H9 (cell line): Measurements from ENCODE around the gene AP1B1. TPM values are rescaled to one million over a fixed set of nuclear protein-coding genes. Genes with fewer than 3 reads are reported as not detected.

Experiments used
- DNase-seq: peaks from one replicate; pipeline ENCODE4 v3.0.0-alpha.2; 2017
- H2AFZ ChIP-seq: one replicate; pipeline ENCODE4 v1.6.1; 2013; ENCODE audit warnings: mild to moderate bottlenecking, low read length, control low read depth, moderate library complexity
- H2AK5ac ChIP-seq: 2 replicates; pipeline ENCODE4 v1.6.1; 2013; ENCODE audit warnings: low read length, control low read depth, mixed read lengths; ENCODE audit not compliant: insufficient read length
- H2BK120ac ChIP-seq: one replicate; pipeline ENCODE4 v1.6.1; 2013; ENCODE audit warnings: low read depth, mild to moderate bottlenecking, low read length, control low read depth, inconsistent platforms; ENCODE audit not compliant: poor library complexity, severe bottlenecking
- H2BK12ac ChIP-seq: 2 replicates; pipeline ENCODE4 v1.6.1; 2013; ENCODE audit warnings: low read length, control low read depth, mixed read lengths, low read depth; ENCODE audit not compliant: insufficient read length
- H2BK15ac ChIP-seq: 2 replicates; pipeline ENCODE4 v1.6.1; 2013; ENCODE audit warnings: low read depth, low read length, control low read depth
- H2BK20ac ChIP-seq: one replicate; pipeline ENCODE4 v1.6.1; 2013; ENCODE audit warnings: low read depth, mild to moderate bottlenecking, low read length, control low read depth, inconsistent platforms; ENCODE audit not compliant: poor library complexity, severe bottlenecking
- H2BK5ac ChIP-seq: 2 replicates; pipeline ENCODE4 v1.6.1; 2013; ENCODE audit warnings: low read length, control low read depth, mixed read lengths; ENCODE audit not compliant: insufficient read length
- H3K14ac ChIP-seq: 2 replicates; pipeline ENCODE4 v1.6.1; 2013; ENCODE audit warnings: low read length, control low read depth; ENCODE audit not compliant: insufficient read depth
- H3K18ac ChIP-seq: 2 replicates; pipeline ENCODE4 v1.6.1; 2013; ENCODE audit warnings: low read depth, mild to moderate bottlenecking, mixed read lengths, low read length, control low read depth; ENCODE audit not compliant: insufficient read length
- H3K23ac ChIP-seq: 2 replicates; pipeline ENCODE4 v1.6.1; 2013; ENCODE audit warnings: low read length, control low read depth, mixed read lengths, low read depth; ENCODE audit not compliant: insufficient read length
- H3K23me2 ChIP-seq: 2 replicates; pipeline ENCODE4 v1.6.1; 2013; ENCODE audit warnings: low read depth, mild to moderate bottlenecking, mixed read lengths, low read length, control low read depth; ENCODE audit not compliant: insufficient read length, poor library complexity, severe bottlenecking
- H3K27ac ChIP-seq: 2 replicates; pipeline ENCODE4 v1.5.1; 2013; ENCODE audit warnings: low read length, control low read depth, mixed read lengths, low read depth; ENCODE audit not compliant: insufficient read length
- H3K27me3 ChIP-seq: 2 replicates; pipeline ENCODE4 v1.6.1; 2013; ENCODE audit warnings: low read length, control low read depth, inconsistent platforms; ENCODE audit not compliant: insufficient read depth
- H3K4ac ChIP-seq: 2 replicates; pipeline ENCODE4 v1.6.1; 2013; ENCODE audit warnings: low read depth, mild to moderate bottlenecking, control low read depth, inconsistent platforms, low read length, moderate library complexity
- H3K4me1 ChIP-seq: 2 replicates; pipeline ENCODE4 v1.6.1; 2013; ENCODE audit warnings: low read length, control low read depth, inconsistent platforms; ENCODE audit not compliant: insufficient read depth
- H3K4me2 ChIP-seq: 2 replicates; pipeline ENCODE4 v1.6.1; 2013; ENCODE audit warnings: low read length, control low read depth, mixed read lengths; ENCODE audit not compliant: insufficient read length, insufficient read depth
- H3K56ac ChIP-seq: 2 replicates; pipeline ENCODE4 v1.6.1; 2013; ENCODE audit warnings: low read depth, mild to moderate bottlenecking, mixed read lengths, low read length, control low read depth; ENCODE audit not compliant: insufficient read length
- H3K79me1 ChIP-seq: 2 replicates; pipeline ENCODE4 v1.6.1; 2013; ENCODE audit warnings: low read depth, mild to moderate bottlenecking, moderate library complexity, low read length, control low read depth, inconsistent platforms; ENCODE audit not compliant: insufficient read depth, poor library complexity, severe bottlenecking
- H3K79me2 ChIP-seq: 2 replicates; pipeline ENCODE4 v1.6.1; 2013; ENCODE audit warnings: low read length, control low read depth, inconsistent platforms; ENCODE audit not compliant: insufficient read depth
- H3K9ac ChIP-seq: 2 replicates; pipeline ENCODE4 v1.6.1; 2013; ENCODE audit warnings: low read length, control low read depth, mixed read lengths; ENCODE audit not compliant: insufficient read length; ENCODE audit errors: extremely low read depth
- H3K9me3 ChIP-seq: one replicate; pipeline ENCODE4 v1.6.1; 2013; ENCODE audit warnings: low read depth, low read length, inconsistent platforms; ENCODE audit not compliant: control insufficient read depth
- H3T11ph ChIP-seq: one replicate; pipeline ENCODE4 v1.6.1; 2013; ENCODE audit warnings: mild to moderate bottlenecking, low read length, control low read depth, inconsistent platforms
- H4K20me1 ChIP-seq: one replicate; pipeline ENCODE4 v1.6.1; 2013; ENCODE audit not compliant: control insufficient read depth, insufficient read length, insufficient read depth
- H4K5ac ChIP-seq: 2 replicates; pipeline ENCODE4 v1.6.1; 2013; ENCODE audit warnings: low read depth, mild to moderate bottlenecking, mixed read lengths, low read length, control low read depth; ENCODE audit not compliant: insufficient read length
- H4K8ac ChIP-seq: replicated peaks from 2 replicates; pipeline ENCODE4 v1.6.1; 2013; ENCODE audit warnings: low read length, control low read depth, mixed read lengths, low read depth; ENCODE audit not compliant: insufficient read length
- H4K91ac ChIP-seq: 2 replicates; pipeline ENCODE4 v1.6.1; 2013; ENCODE audit warnings: low read depth, mild to moderate bottlenecking, moderate library complexity, mixed read lengths, low read length, control low read depth; ENCODE audit not compliant: insufficient read length
- H3K27ac Mint-ChIP-seq, 3 experiments: 2 replicates in 2 of 3; 3 replicates in 1 of 3; pipeline ENCODE4 v1.8.0; 2020 to 2021; ENCODE audit warnings: mixed read lengths in 3 of 3, mild to moderate bottlenecking in 1 of 3, moderate library complexity in 1 of 3
- H3K27me3 Mint-ChIP-seq: 2 replicates; pipeline ENCODE4 v1.8.0; 2021; ENCODE audit warnings: low read depth, mild to moderate bottlenecking, moderate library complexity, mixed read lengths
- H3K36me3 Mint-ChIP-seq, 3 experiments: 2 replicates in 2 of 3; 3 replicates in 1 of 3; pipeline ENCODE4 v1.8.0; 2020 to 2021; ENCODE audit warnings: low read depth in 3 of 3, mixed read lengths in 3 of 3; ENCODE audit not compliant: insufficient read depth in 1 of 3
- H3K4me1 Mint-ChIP-seq, 2 experiments: 2 replicates each; pipeline ENCODE4 v1.8.0; 2020; ENCODE audit warnings: mixed read lengths in 2 of 2
- H3K4me3 Mint-ChIP-seq, 2 experiments: 2 replicates in 1 of 2; 3 replicates in 1 of 2; pipeline ENCODE4 v1.8.0; 2020 to 2021; ENCODE audit warnings: mild to moderate bottlenecking in 2 of 2, mixed read lengths in 2 of 2, moderate library complexity in 1 of 2
- H3K9me3 Mint-ChIP-seq, 2 experiments: 2 replicates in 1 of 2; 3 replicates in 1 of 2; pipeline ENCODE4 v1.8.0; 2020; ENCODE audit warnings: mild to moderate bottlenecking in 2 of 2, mixed read lengths in 2 of 2, moderate library complexity in 1 of 2
- WGBS: extraction: QIAGEN DNeasy Blood & Tissue Kit; methylation state at CpG from one replicate; pipeline ENCODE4 v1.1.7; 2013; ENCODE audit warnings: missing lambda C conversion rate, low lambda C conversion rate, mixed read lengths; ENCODE audit not compliant: insufficient read length; ENCODE audit errors: extremely low coverage; 5-methylcytosine and 5-hydroxymethylcytosine counted together
- total RNA-seq: library from RNA; stranded (reverse); gene quantifications from 2 replicates; pipeline ENCODE4 v1.2.1, GENCODE V29; 2021
- TF ChIP-seq, protein P1 (sequence below): fragments of 200-600 bp; sonication (generic); conservative IDR thresholded peaks from 3 replicates; pipeline ENCODE4 v1.8.0; 2021; ENCODE audit warnings: antibody characterized with exemption, mild to moderate bottlenecking

The AP1B1 gene
- total RNA-seq, 1 experiment from 2014 or later: 64.0 TPM

DNA sequence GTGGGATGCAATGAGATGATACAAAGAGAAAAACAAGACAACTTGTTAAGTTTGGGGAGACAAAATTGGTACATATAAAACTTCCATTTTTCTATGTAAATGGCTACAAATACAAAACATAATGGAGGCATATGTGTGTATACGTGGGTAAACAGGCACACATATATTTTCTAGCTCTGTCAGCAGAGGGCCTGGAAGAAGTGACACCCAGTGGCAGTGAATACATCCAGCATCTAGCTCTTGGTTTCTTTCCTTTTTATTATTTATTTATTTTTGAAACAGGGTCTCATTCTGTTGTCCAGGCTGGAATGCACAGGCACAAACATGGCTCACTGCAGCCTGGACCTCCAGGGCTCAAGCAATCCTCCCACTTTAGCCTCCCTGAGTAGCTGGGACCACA lies 67.8 kb downstream of the AP1B1 start:
- no peaks in the 10 kb centered on the region for H3K79me1 ChIP-seq
- H3K4me2 ChIP-seq: no peak overlapping the region
- peaks cover 14% of the 10 kb centered on the region; the same call in 1 of the 2 replicates for H3K27me3 ChIP-seq
- Mint-ChIP-seq H3K36me3 (peaks cover 0 to 2% (median 0%) of the 10 kb centered on the region in 3 experiments; a peak in 1 of 7 replicates), H3K9me3 (peaks cover 3 to 7% of the 10 kb centered on the region in 2 experiments; a peak in 2 of 5 replicates), H3K27ac (no peak overlapping the region), H3K27me3 (peaks cover 29% of the 10 kb centered on the region), H3K4me1 (no peaks in the 10 kb centered on the region; a peak in 2 of 4 replicates), H3K4me3 (no peak overlapping the region)
- no peaks in the 10 kb centered on the region for H3K4me1 ChIP-seq
- no peak overlapping the region for H2AFZ ChIP-seq
- H4K20me1 ChIP-seq: no peaks in the 10 kb centered on the region
- no peak overlapping the region for H3T11ph ChIP-seq
- no peak overlapping the region for H3K18ac ChIP-seq
- no peak overlapping the region for H2BK20ac ChIP-seq
- H4K5ac ChIP-seq: no peak overlapping the region
- no peak overlapping the region for H3K9ac ChIP-seq
- no peak overlapping the region for H3K23ac ChIP-seq
- no peak for DNase-seq
- no peak overlapping the region for H3K4ac ChIP-seq
- H2BK15ac ChIP-seq: no peak overlapping the region
- TF ChIP-seq, protein P1, sequence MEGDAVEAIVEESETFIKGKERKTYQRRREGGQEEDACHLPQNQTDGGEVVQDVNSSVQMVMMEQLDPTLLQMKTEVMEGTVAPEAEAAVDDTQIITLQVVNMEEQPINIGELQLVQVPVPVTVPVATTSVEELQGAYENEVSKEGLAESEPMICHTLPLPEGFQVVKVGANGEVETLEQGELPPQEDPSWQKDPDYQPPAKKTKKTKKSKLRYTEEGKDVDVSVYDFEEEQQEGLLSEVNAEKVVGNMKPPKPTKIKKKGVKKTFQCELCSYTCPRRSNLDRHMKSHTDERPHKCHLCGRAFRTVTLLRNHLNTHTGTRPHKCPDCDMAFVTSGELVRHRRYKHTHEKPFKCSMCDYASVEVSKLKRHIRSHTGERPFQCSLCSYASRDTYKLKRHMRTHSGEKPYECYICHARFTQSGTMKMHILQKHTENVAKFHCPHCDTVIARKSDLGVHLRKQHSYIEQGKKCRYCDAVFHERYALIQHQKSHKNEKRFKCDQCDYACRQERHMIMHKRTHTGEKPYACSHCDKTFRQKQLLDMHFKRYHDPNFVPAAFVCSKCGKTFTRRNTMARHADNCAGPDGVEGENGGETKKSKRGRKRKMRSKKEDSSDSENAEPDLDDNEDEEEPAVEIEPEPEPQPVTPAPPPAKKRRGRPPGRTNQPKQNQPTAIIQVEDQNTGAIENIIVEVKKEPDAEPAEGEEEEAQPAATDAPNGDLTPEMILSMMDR: peak; percentile 26; the same call in 1 of the 3 replicates
- no peaks in the 10 kb centered on the region for H3K23me2 ChIP-seq
- H3K14ac ChIP-seq: no peak overlapping the region
- H3K56ac ChIP-seq: no peak overlapping the region
- H4K91ac ChIP-seq: no peak overlapping the region
- H3K9me3 ChIP-seq: no peaks in the 10 kb centered on the region
- no peak overlapping the region for H2BK12ac ChIP-seq
- H3K79me2 ChIP-seq: no peaks in the 10 kb centered on the region
- H4K8ac ChIP-seq: no peak overlapping the region
- WGBS: no CpG with 5 or more reads among the region's 1 CpG
- no peak overlapping the region for H2AK5ac ChIP-seq
- no peak overlapping the region for H3K27ac ChIP-seq
- H2BK5ac ChIP-seq: no peak overlapping the region
- no peak overlapping the region for H2BK120ac ChIP-seq
